Lower leg skin (tissue), 4 donors: ENCODE measurements around the gene CHPF2. TPM values are rescaled to one million over a fixed set of nuclear protein-coding genes. Genes with fewer than 3 reads are reported as not detected.

ENCODE experiments used
- DNase-seq, 2 donors: peaks; one replicate each; pipeline ENCODE4 v3.0.0-alpha.2; 2019; ENCODE audit warnings: low spot score in 2 of 2
- H3K4me3 ChIP-seq: fragments of 200-600 bp; sonication (generic); 2 replicates; pipeline ENCODE4 v1.5.1; 2017; ENCODE audit warnings: mild to moderate bottlenecking, low read depth; ENCODE audit not compliant: poor library complexity, severe bottlenecking
- CTCF ChIP-seq, 3 donors: fragments of 450-650 bp; IDR thresholded peaks; one replicate each; pipeline ENCODE4 v1.5.1; 2016; ENCODE audit warnings: antibody characterized with exemption in 3 of 3, mild to moderate bottlenecking in 3 of 3, moderate library complexity in 2 of 3
- POLR2A ChIP-seq, 2 donors: fragments of 450-650 bp; IDR thresholded peaks; one replicate each; pipeline ENCODE4 v1.6.1; 2016 to 2017; ENCODE audit warnings: antibody characterized with exemption in 2 of 2, mild to moderate bottlenecking in 1 of 2, moderate library complexity in 1 of 2
- WGBS, 2 donors: methylation state at CpG; one replicate each; pipeline ENCODE4 v1.1.5; 2018; 5-methylcytosine and 5-hydroxymethylcytosine counted together
- intact Hi-C: fragments of 100-400 bp; cut with DNase I; formaldehyde crosslinking; loops from one replicate; pipeline ENCODE4 v1.15.0; 2023; ENCODE audit warnings: low total_unique reads
- total RNA-seq, 4 donors: library from RNA; depleted of rRNA; stranded (reverse); fragments of >200 nt; gene quantifications; one replicate each; pipeline ENCODE4 v1.1.0, GENCODE V29; 2016

CHPF2 gene
- total RNA-seq, 4 donors from 2014 or later, result 15.4 to 32.2 (median 26.7) TPM

GRCh38 chr7:151279868-151280267 is 47.6 kb downstream of the CHPF2 start:
- no peak overlapping the region for H3K4me3 ChIP-seq
- intact Hi-C loops, result no loop called here
- TF ChIP-seq POLR2A (IDR thresholded peaks at IDR 0.05) (no peak), CTCF (IDR thresholded peaks at IDR 0.05) (no peak)
- WGBS, 2 donors, result 89 to 91% methylated on average over 5 of the region's 5 CpGs
- DNase-seq, result no peak

GRCh38 chr7:151280388-151281019 is 48.2 kb downstream of the CHPF2 start:
- WGBS, 2 donors, result 93 to 94% methylated on average over 9 of the region's 9 CpGs
- TF ChIP-seq CTCF (IDR thresholded peaks at IDR 0.05) (no peak), POLR2A (IDR thresholded peaks at IDR 0.05) (no peak)
- intact Hi-C loops, result no loop called here
- DNase-seq, result no peak
- no peak overlapping the region for H3K4me3 ChIP-seq

GRCh38 chr7:151281686-151282085 is 49.4 kb downstream of the CHPF2 start:
- H3K4me3 ChIP-seq, result no peak overlapping the region
- WGBS, 2 donors, result 75 to 82% methylated on average over 6 of the region's 6 CpGs
- intact Hi-C loops, result no loop called here
- DNase-seq, result no peak
- TF ChIP-seq POLR2A (IDR thresholded peaks at IDR 0.05) (no peak), CTCF (IDR thresholded peaks at IDR 0.05) (no peak)

- intact Hi-C loops, result no loop called here
- no peak overlapping the region for H3K4me3 ChIP-seq
- TF ChIP-seq POLR2A (IDR thresholded peaks at IDR 0.05), result no peak
- TF ChIP-seq CTCF (IDR thresholded peaks at IDR 0.05), result no peak
- DNase-seq, result no peak
- WGBS, 2 donors, result 68 to 69% methylated on average over 8 of the region's 8 CpGs
These were observed 49.8 kb downstream of the CHPF2 start for GRCh38 chr7:151282111-151282510.

GRCh38 chr7:151283302-151283701 is 51.0 kb downstream of the CHPF2 start:
- intact Hi-C loops, result no loop called here
- DNase-seq, result no peak
- TF ChIP-seq POLR2A (IDR thresholded peaks at IDR 0.05) (no peak), CTCF (IDR thresholded peaks at IDR 0.05) (no peak)
- 92 to 95% methylated on average over 2 of the region's 2 CpGs for WGBS, 2 donors
- no peak overlapping the region for H3K4me3 ChIP-seq

GRCh38 chr7:151286148-151286547 is 53.9 kb downstream of the CHPF2 start:
- H3K4me3 ChIP-seq, result no peak overlapping the region
- intact Hi-C loops, result no loop called here
- TF ChIP-seq POLR2A (IDR thresholded peaks at IDR 0.05) (no peak), CTCF (IDR thresholded peaks at IDR 0.05) (no peak)
- whole genome bisulfite sequencing, 2 donors, result 37% methylated on average over 2 of the region's 2 CpGs
- no peak for DNase-seq
